HG03571 (cell line): ENCODE data around the gene GBF1.
A peak's percentile ranks its signal among the peaks of the same experiment; 100 is the strongest.
"Not testable (repeated sequence)": the region's sequence is repeated elsewhere in the genome, so short reads cannot be mapped to it uniquely, and the experiment has no call there.

Experiments used
- ATAC-seq: cut with Tn5 transposase; IDR thresholded peaks from one replicate; pipeline ENCODE4 v1.9.1; 2021; ENCODE audit not compliant: unreplicated experiment

Gene GBF1, protein sequence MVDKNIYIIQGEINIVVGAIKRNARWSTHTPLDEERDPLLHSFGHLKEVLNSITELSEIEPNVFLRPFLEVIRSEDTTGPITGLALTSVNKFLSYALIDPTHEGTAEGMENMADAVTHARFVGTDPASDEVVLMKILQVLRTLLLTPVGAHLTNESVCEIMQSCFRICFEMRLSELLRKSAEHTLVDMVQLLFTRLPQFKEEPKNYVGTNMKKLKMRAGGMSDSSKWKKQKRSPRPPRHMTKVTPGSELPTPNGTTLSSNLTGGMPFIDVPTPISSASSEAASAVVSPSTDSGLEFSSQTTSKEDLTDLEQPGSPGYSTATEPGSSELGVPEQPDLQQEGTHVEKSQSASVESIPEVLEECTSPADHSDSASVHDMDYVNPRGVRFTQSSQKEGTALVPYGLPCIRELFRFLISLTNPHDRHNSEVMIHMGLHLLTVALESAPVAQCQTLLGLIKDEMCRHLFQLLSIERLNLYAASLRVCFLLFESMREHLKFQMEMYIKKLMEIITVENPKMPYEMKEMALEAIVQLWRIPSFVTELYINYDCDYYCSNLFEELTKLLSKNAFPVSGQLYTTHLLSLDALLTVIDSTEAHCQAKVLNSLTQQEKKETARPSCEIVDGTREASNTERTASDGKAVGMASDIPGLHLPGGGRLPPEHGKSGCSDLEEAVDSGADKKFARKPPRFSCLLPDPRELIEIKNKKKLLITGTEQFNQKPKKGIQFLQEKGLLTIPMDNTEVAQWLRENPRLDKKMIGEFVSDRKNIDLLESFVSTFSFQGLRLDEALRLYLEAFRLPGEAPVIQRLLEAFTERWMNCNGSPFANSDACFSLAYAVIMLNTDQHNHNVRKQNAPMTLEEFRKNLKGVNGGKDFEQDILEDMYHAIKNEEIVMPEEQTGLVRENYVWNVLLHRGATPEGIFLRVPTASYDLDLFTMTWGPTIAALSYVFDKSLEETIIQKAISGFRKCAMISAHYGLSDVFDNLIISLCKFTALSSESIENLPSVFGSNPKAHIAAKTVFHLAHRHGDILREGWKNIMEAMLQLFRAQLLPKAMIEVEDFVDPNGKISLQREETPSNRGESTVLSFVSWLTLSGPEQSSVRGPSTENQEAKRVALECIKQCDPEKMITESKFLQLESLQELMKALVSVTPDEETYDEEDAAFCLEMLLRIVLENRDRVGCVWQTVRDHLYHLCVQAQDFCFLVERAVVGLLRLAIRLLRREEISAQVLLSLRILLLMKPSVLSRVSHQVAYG (N-terminal part only)

DNA sequence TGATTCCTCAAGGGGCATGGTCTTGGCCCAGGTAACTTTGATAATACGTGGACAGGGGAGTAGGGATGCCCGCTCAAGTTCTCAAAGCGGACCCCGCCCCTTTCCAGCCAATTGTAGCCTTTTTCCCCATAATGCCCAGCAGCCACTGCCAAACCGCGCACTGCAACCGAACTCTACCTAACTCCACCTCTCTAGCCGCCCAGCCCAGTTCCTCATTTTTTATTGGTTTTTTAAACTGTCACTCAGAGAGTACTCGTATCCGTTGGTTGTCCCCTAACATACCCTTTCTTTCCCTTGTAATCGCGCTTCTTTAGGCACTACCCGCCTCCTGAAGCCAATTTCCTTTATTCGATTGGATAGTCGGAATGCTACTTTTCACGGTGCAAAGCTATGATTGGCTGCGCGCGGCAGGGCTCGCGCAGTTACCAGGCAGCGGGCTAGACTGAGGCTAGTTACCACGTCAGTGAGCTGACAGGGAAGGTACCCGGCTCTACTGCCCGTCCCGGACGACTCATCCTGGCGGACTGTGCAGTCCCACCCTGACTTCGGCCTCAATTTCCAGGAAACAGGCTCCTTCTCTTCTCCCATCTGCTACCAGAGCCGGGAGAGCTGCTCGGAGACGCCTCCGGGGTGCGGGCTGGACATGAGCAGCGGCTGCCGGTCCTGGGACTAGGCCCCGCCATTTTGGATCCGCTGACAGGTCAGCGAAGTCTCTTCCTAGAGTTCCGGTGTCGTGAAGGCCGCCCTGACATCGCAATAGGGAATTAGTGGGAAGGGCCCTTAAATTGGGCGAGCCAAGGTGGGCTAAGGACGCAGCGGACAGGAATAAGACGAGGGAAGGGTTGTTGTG, at the start of gene GBF1:
GBF1 (plus strand) TSS at position 451 of the 850 bp plus-strand sequence. CDS start 13,407 bp downstream, outside the sequence.
- peak; percentile 88 for ATAC-seq

DNA sequence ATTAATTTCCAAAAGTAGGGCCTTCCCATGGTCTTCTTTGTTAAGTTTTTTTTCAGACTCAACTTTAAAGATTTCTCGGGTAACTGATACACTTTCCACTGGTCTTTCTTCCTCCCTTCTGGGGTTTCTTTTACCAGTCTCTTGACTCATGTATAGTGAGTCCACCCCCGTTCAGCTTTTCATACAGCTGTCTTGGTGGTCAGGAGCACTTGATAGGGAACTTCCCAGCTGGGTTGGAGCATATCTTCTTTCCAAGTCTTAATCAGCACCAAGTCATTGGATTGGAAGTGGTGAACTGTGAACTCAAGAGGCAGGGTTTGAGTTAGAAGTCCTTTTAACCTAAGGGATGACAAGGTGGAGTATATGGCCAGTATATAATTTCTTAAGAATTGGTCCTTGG, 48.4 kb upstream of the GBF1 start:
- no peak for ATAC-seq

DNA sequence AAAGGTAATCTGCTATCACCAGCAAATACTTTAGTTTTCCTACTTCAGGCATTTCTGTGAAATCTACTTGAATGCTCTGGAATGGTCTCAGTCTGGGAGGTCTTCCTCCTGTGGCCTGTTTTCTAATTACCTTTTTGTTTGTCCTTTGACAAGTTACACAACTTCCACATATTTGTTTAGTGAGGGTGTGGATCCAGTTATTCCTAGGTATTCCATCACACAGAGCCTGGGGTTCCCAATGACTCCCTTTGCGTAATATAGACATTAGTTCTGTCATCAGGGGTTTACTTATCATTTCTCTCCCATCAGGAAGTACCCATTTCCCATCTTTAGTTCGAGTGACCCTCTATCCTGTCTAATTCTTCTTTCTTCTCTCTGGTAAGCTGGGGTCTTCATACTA, 47.3 kb upstream of the GBF1 start:
- no peak for ATAC-seq

DNA sequence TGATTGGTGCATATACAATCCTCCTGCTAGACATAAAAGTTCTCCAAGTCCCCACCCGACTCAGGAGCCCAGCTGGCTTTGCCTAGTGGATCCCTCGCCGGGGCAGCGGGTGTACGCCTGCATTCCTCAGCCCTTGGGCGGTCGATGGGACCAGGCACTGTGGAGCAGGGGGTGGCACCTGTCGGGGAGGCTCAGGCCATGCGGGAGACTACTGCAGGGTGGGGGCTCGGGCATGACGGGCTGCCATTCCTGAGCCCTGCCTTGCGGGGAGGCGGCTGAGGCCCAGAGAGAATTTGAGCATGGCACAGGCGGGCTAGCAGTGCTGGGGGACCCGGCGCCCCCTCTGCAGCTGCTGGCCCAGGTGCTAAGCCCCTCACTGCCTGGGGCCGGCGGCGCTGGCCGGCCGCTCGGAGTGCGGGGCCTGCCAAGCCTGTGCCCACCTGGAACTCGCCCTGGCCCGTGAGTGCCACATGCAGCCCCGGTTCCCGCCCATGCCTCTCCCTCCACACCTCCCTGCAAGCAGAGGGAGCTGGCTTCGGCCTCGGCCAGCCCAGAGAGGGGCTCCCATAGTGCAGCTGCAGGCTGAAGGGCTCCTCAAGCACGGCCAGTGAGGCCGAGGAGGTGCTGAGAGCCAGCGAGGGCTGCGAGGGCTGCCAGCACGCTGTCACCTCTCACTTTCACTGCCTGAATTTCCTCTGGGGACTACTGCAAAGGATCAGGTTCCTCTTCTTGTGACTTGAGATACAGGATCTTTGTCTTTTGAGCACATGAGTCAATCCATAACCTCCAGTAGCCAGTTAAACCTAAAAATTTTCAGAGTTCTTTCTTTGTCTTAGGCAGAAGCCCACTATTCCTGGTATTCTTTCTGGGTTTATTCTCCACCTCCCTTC, 44.3 kb upstream of the GBF1 start:
- ATAC-seq, result no peak

DNA sequence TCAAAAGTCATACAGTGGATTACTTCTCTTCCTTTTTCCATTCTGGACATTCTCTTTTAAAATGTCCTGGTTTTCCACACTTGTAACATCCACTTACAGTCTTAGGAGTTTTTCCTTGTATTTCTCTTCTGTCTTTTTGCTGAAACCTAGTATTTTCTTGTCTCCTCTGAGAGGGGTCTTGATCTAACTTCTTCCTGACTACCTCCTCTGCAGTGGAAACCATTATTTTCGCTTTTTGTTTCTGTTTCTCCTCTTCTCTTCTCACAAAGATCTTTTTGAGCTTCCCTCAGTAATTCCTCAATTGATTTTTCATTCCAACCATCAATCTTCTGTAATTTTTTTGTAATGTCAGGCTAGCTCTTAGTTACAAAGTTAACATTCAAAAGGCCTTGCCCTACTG, 42.9 kb upstream of the GBF1 start:
- ATAC-seq, result no peak

DNA sequence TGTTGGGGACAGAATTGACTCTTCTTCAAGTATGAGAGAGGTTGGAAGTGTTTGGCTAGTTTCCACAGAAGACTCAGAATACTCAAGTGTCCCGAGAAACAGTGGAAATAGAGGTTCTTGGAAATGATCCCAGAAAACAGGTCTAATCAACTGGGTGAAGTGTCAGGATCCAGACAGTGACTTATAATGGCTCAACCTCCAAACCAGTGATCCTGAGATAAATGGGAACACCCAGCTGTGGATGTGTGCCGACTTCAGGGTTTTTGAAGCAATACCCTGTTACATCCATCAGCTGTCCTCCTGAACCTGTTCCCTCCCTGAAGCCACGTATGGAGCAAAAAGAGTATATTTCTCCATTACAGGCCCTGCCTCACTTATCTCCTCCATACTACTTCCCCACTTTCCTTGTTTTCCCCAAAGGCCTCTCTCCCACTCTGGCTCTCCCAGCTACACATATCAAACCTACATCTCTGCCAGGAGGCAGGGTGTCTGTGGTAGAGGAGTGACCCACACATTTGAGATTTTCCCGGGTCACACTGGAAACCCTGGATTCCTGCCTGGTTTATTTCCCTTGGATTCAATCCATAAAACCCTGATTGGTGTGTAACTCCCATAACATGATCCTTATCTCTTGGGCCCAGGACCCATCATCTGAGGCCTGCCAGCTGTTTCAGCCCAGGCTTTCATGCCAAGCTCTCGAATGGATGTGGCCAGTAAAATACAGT, 36.9 kb upstream of the GBF1 start:
- no peak for ATAC-seq

DNA sequence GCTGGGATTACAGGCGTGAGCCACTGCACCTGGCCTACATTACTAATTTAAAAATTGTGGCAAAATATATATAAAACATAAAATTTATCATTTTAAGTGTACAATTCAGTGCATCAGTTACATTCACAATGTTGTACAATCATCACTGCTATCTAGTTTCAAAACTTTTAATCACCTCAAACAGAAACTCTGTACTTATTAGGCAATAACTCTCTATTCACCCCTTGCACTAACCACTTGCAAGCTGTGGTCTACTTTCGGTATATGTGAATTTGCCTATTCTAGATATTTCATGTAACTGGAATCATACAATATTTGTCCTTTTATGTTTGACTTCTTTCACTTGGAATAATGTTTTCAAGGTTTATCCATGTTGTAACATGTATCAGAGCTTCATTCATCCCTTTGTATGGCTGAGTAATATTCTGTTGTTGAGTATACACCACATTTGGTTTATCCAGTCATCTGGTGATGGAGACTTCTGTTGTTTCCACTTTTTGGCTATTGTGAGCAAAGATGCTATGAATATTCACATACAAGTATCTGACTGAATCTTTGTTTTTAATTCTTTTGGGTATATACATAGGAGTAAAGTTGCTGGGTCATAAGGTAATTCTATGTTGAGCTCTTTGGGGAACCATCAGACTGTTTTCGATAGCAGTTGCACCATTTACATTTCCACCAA, 33.6 kb upstream of the GBF1 start:
- ATAC-seq, result no peak

DNA sequence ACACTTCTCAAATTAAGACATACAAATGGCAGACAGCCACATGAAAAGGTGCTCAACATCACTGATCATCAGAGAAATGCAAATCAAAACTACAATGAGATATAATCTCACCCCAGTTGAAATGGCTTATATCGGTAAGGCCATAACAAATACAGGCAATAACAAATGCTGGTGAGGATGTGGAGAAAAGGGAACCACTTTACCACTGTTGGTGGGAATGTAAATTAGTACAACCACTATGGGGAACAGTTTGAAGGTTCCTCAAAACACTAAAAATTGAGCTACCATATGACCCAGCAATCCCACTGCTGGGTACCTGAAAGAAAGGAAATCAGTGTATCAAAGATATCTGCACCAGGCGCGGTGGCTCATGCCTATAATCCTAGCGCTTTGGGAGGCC, 31.7 kb upstream of the GBF1 start:
- not testable (repeated sequence) for ATAC-seq

DNA sequence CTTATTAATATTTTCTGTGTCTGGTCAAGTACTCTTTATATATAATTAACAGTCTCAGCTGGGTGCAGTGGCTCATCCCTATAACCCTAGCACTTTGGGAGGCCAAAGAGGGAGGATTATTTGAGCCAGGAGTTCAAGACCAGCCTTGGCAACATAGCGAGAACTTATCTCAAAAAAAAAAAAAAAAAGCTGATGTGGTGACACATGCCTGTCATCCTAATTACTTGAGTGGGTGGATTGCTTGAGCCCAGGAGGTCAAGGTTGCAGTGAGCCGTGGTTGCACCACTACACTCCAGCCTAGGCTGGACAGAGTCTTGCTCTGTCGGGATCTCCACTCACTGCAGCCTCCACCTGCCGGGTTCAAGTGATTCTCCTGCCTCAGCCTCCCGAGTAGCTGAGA, 26.0 kb upstream of the GBF1 start:
- no peak for ATAC-seq

DNA sequence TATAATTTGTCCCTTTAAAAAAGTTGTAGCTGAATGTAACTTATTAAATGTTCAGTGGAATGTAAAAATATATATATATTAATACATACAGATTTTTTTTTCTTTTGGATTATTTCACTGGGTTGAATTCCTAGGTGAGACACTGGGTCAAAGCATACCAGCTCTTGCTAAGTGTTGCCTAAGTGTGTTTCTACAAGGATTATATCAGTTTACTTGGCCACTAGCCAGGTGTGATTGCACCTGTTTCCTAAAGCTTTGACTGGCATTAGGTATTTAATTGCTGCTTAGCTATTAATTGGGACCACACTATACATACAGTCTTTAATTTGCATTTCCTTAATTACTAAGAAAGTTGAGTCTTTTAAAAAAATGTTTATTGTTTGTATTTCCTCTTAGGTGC, 24.7 kb upstream of the GBF1 start:
- ATAC-seq, result no peak

DNA sequence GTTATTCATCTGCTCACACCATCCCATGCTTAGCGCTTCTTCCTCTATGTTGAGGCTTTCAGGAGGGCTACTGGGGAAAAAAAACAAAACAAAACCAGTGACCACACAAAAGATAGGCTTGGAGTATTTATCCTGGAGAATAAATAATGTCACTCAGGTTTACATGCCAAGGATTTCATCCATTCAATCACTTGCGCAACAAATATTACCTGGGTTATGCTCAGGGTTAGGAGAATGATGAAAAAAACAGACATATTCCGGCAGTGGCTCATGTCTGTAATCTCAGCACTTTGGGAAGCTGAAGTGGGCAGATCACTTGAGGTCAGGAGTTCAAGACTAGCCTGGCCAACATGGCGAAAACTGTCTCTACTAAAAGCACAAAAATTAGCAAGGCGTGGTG, 22.5 kb upstream of the GBF1 start:
- no peak for ATAC-seq

DNA sequence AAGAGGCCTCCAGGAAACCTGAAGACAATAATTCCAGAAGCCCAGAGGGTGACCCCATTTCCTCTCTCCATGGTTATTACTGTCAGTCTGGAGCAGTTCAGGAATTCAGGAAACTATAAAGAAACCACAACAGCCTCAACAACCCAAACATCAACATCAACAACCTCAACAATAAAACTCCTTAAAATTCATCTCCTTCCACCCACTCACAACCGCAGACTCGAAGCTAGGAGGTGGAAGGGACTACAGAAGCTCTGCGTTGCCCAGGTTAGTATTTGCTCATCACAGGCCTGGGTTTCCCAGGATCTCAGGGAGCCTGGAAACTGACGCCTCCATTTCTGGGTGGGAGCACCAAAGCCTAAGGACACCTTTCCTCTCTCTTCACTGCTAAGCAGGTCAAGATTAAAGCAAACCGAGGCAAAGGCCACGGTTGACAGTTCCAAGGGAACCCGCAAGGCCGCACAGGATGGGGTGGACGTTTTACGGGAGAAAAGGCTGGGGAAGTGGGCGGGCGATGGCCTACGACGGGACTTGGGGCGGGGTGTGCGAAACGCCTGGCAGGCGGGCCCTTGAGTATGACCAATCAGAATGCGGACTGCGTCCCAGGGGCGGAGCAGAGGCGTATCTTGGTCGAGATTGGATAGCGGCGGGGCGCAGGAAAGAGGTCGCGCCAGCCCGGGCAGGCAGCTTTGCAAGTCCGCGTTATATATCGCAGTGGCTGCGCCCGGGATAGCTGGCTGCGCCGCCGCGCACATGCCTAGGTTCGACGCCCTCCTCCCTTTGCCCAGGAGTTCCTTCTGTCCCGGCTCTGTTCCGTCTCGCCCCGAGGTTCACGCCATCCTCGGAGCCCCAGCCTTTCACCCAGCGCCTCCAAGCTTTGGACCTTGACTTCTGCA, 19.4 kb upstream of the GBF1 start, which contains the start of gene ELOVL3:
ELOVL3 (plus strand) TSS at position 654 of the 896 bp plus-strand sequence. CDS start 250 bp downstream, outside the sequence.
- ATAC-seq, result peak; percentile 86

DNA sequence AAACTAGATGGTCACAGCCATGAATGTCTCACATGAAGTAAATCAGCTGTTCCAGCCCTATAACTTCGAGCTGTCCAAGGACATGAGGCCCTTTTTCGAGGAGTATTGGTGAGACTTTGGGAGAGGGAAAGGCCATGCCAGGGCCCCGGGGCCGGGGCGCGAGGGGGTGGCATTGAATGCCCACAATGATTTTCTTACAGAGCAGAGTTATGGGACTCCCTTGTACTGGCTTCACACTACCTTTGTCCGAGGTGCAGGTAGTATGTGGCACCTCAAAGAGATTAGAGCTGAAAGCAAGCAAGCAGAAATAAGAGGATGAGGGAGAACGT, 18.8 kb upstream of the GBF1 start:
- ATAC-seq, result no peak

DNA sequence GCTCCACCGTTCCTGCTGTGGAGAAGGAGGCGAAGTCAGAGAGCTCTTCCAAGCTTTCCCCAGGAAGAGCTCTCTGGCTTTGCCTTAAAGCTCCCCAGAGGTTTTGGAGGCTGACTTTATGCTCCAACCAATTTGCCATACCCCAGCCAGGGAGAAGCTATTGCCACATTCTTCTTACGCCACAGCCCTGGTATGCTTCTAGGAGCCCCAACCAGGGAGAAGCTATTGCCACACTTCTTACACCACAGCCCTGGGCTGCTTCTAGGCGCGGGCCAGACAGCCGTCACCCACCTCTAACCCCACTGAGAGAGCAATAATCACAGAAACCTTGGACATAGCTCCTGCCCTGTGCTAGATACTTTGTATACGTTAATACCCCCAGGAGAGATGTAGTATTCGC, 18.3 kb upstream of the GBF1 start:
- no peak for ATAC-seq

DNA sequence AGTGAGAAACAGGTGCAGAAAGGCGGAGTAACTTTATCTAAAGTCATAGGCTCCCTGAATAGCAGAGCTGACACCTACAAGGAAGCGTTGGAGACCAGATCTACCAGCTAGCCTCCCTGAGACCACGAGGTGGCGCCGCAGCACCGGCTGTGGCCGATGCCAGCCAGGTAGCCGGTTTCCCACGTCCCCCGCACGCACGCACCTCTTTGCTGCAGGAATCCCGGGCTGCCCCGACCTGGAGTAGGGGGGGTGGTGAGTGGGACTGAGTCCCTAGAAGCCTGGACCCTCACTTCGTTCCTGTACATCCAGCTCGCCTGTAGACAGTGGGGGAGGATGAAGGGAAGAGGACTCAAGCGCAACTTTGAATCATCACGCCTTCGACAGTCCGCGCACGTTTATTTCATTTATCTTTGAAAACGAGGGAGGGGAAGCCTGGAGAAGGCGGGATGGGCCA, 15.5 kb upstream of the GBF1 start:
- ATAC-seq, result no peak

DNA sequence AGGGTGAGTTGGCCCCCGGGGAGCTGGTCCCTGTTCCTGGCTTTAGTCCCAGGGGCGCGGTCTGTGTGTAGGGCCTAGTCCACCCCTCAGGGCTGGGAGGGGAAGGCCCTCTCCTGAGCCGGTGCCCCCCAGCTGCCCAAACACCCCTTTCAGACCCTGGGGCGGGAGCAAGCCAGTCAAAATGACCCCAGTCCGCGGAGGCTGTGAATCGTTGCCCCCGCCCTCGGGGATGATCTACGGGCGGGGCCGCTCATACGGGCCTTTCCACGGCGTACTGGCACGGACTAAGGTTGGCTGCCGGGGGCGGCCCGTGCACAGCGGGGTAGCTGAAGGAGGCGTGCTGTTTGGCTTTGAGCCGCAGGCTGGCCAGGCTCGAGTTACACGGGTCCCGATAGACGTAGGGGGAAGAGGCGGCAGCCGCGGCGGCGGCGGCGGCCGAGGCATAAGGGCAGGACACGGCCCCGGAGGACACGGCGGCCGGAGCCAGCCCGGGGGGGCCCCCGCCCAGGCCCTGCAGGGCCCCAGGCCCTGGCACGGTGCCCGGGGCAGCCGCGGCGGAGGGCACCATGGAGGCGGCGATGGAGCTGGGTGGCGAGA, 15.0 kb upstream of the GBF1 start:
- no peak for ATAC-seq
